Fibroblast of lung (primary cell): ENCODE data around the gene PRKCQ.

Experiments
- EZH2 ChIP-seq: IDR thresholded peaks from 2 replicates; pipeline ENCODE4 v1.5.1; 2012; ENCODE audit warnings: low read length, control low read depth, mild to moderate bottlenecking; ENCODE audit errors: missing control alignments
- TF ChIP-seq, protein P1 (sequence below), 2 donors: IDR thresholded peaks in 1 of 2; conservative IDR thresholded peaks in 1 of 2; 1 replicate in 1 of 2; 2 replicates in 1 of 2; pipeline ENCODE4 v1.5.1; 2011 to 2012; ENCODE audit warnings: low read length in 2 of 2, control low read depth in 1 of 2, inconsistent platforms in 1 of 2, low read depth in 1 of 2, mild to moderate bottlenecking in 1 of 2

GRCh38 chr10:6398399-6398798 is 181.7 kb downstream of the PRKCQ start:
- TF ChIP-seq, protein P1, sequence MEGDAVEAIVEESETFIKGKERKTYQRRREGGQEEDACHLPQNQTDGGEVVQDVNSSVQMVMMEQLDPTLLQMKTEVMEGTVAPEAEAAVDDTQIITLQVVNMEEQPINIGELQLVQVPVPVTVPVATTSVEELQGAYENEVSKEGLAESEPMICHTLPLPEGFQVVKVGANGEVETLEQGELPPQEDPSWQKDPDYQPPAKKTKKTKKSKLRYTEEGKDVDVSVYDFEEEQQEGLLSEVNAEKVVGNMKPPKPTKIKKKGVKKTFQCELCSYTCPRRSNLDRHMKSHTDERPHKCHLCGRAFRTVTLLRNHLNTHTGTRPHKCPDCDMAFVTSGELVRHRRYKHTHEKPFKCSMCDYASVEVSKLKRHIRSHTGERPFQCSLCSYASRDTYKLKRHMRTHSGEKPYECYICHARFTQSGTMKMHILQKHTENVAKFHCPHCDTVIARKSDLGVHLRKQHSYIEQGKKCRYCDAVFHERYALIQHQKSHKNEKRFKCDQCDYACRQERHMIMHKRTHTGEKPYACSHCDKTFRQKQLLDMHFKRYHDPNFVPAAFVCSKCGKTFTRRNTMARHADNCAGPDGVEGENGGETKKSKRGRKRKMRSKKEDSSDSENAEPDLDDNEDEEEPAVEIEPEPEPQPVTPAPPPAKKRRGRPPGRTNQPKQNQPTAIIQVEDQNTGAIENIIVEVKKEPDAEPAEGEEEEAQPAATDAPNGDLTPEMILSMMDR (conservative IDR thresholded peaks at IDR 0.05 in 1 of 2, IDR thresholded peaks at IDR 0.05 in 1 of 2; ENCODE audit: low read depth in 1 of 2, low read length in 2 of 2), result no peak
- no peak for TF ChIP-seq EZH2
